HCT116 (cell line): ENCODE measurements around the gene SLC6A19.

Experiments used
- EZH2 ChIP-seq: fragments of 200-600 bp; sonication (generic); IDR thresholded peaks from 2 replicates; pipeline ENCODE4 v1.6.1; 2017; ENCODE audit warnings: antibody characterized with exemption, mixed run types
- ZNF274 ChIP-seq: fragments of 200-500 bp; sonication (Bioruptor generic); IDR thresholded peaks from 2 replicates; pipeline ENCODE4 v1.6.1; 2014; ENCODE audit warnings: mild to moderate bottlenecking, low read depth, low read length, inconsistent platforms
- TF ChIP-seq, protein P1 (sequence below), 3 experiments: fragments of 200-600 bp in 1 of 3; sonication (generic) in 1 of 3; IDR thresholded peaks in 2 of 3; conservative IDR thresholded peaks in 1 of 3; 2 replicates each; pipeline ENCODE4 v1.5.1; 2012 to 2017; ENCODE audit warnings: low read depth in 2 of 3, low read length in 2 of 3, antibody characterized with exemption in 1 of 3, borderline replicate concordance in 1 of 3, control low read depth in 1 of 3, mild to moderate bottlenecking in 1 of 3, mixed read lengths in 1 of 3, mixed run types in 1 of 3, moderate library complexity in 1 of 3; ENCODE audit not compliant: insufficient read depth in 1 of 3
- TF ChIP-seq, protein P2 (sequence below): IDR thresholded peaks from 2 replicates; pipeline ENCODE4 v1.6.1; 2012

DNA sequence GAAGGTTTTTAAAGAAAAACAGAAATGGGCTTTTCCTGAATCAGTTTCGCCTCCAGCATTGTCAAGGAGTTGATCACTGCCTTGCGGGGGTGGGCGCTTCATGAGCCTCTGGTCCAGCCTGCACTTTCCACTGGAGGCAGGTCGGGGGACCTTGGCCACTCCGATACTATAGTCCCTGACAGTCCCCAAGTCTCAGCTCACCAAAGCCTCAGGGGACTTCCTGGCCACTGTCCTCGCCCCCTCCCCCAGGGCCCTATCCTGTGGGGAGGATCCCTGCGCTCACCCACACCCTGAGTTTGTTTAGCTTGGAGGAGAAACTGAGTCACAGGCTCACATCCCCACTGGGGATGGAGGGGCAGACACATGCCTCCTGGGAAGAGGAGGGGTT lies 1.4 kb downstream of the SLC6A19 start:
- TF ChIP-seq, protein P1, sequence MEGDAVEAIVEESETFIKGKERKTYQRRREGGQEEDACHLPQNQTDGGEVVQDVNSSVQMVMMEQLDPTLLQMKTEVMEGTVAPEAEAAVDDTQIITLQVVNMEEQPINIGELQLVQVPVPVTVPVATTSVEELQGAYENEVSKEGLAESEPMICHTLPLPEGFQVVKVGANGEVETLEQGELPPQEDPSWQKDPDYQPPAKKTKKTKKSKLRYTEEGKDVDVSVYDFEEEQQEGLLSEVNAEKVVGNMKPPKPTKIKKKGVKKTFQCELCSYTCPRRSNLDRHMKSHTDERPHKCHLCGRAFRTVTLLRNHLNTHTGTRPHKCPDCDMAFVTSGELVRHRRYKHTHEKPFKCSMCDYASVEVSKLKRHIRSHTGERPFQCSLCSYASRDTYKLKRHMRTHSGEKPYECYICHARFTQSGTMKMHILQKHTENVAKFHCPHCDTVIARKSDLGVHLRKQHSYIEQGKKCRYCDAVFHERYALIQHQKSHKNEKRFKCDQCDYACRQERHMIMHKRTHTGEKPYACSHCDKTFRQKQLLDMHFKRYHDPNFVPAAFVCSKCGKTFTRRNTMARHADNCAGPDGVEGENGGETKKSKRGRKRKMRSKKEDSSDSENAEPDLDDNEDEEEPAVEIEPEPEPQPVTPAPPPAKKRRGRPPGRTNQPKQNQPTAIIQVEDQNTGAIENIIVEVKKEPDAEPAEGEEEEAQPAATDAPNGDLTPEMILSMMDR (IDR thresholded peaks at IDR 0.05 in 2 of 3, conservative IDR thresholded peaks at IDR 0.05 in 1 of 3; ENCODE audit: borderline replicate concordance in 1 of 3, insufficient read depth in 1 of 3, low read depth in 2 of 3, low read length in 2 of 3), result no peak
- TF ChIP-seq ZNF274 (no peak), EZH2 (no peak)
- TF ChIP-seq, protein P2, sequence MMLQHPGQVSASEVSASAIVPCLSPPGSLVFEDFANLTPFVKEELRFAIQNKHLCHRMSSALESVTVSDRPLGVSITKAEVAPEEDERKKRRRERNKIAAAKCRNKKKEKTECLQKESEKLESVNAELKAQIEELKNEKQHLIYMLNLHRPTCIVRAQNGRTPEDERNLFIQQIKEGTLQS, result no peak
